ENCODE data around the gene MRPS16.

MRPS16 gene

GRCh38 chr10:73264423-73264822 lies 12.0 kb upstream of the MRPS16 start:
- H3K27me3 ChIP-seq (ENCODE audit: low read length) = no peaks in the 10 kb centered on the region
- H3K27ac ChIP-seq (ENCODE audit: low read depth, low read length) = no peak overlapping the region
- H3F3A ChIP-seq (ENCODE audit: insufficient read depth) = no peaks in the 10 kb centered on the region
- no peak overlapping the region for H3K9ac ChIP-seq (ENCODE audit: low read length)
- H3K4me3 ChIP-seq (ENCODE audit: insufficient read depth, low read length, poor library complexity, severe bottlenecking) = no peak overlapping the region
- H3K4me2 ChIP-seq (ENCODE audit: low read depth, low read length, poor library complexity, severe bottlenecking) = no peak overlapping the region
- TF ChIP-seq CTCF (IDR thresholded peaks at IDR 0.05; ENCODE audit: insufficient read depth, low read length, poor library complexity, severe bottlenecking) (no peak), EZH2phosphoT487 (conservative IDR thresholded peaks at IDR 0.05; ENCODE audit: low read length) (no peak)
- H3K79me2 ChIP-seq (ENCODE audit: insufficient read depth, low read length) = no peaks in the 10 kb centered on the region
- H3K9me3 ChIP-seq (ENCODE audit: insufficient read depth, low read length) = no peaks in the 10 kb centered on the region; the same call in 1 of the 2 replicates
- no peaks in the 10 kb centered on the region for H4K20me1 ChIP-seq (ENCODE audit: low read depth, low read length)
- H2AFZ ChIP-seq (ENCODE audit: low read depth, low read length, severe bottlenecking) = no peak overlapping the region
- H3K36me3 ChIP-seq (ENCODE audit: low read length) = no peaks in the 10 kb centered on the region
- H3K9me2 ChIP-seq (replicated peaks; ENCODE audit: insufficient read depth, low read length) = no peaks in the 10 kb centered on the region

GRCh38 chr10:73263693-73264347 lies 11.4 kb upstream of the MRPS16 start:
- H3F3A ChIP-seq (ENCODE audit: insufficient read depth) = no peaks in the 10 kb centered on the region
- no peaks in the 10 kb centered on the region; the same call in 1 of the 2 replicates for H3K9me3 ChIP-seq (ENCODE audit: insufficient read depth, low read length)
- no peak overlapping the region for H3K27ac ChIP-seq (ENCODE audit: low read depth, low read length)
- no peaks in the 10 kb centered on the region for H4K20me1 ChIP-seq (ENCODE audit: low read depth, low read length)
- no peak overlapping the region for H3K4me3 ChIP-seq (ENCODE audit: insufficient read depth, low read length, poor library complexity, severe bottlenecking)
- no peak overlapping the region for H2AFZ ChIP-seq (ENCODE audit: low read depth, low read length, severe bottlenecking)
- H3K79me2 ChIP-seq (ENCODE audit: insufficient read depth, low read length) = no peaks in the 10 kb centered on the region
- H3K9me2 ChIP-seq (replicated peaks; ENCODE audit: insufficient read depth, low read length) = no peaks in the 10 kb centered on the region
- H3K27me3 ChIP-seq (ENCODE audit: low read length) = no peaks in the 10 kb centered on the region
- no peak overlapping the region for H3K4me2 ChIP-seq (ENCODE audit: low read depth, low read length, poor library complexity, severe bottlenecking)
- no peaks in the 10 kb centered on the region for H3K36me3 ChIP-seq (ENCODE audit: low read length)
- H3K9ac ChIP-seq (ENCODE audit: low read length) = no peak overlapping the region
- no peak for TF ChIP-seq EZH2phosphoT487 (conservative IDR thresholded peaks at IDR 0.05; ENCODE audit: low read length)
- peak; percentile 54 for TF ChIP-seq CTCF (IDR thresholded peaks at IDR 0.05; ENCODE audit: insufficient read depth, low read length, poor library complexity, severe bottlenecking)

- H3K36me3 ChIP-seq (ENCODE audit: low read length) = no peaks in the 10 kb centered on the region
- H3K9me3 ChIP-seq (ENCODE audit: insufficient read depth, low read length) = no peaks in the 10 kb centered on the region; the same call in 1 of the 2 replicates
- no peaks in the 10 kb centered on the region for H4K20me1 ChIP-seq (ENCODE audit: low read depth, low read length)
- H3K79me2 ChIP-seq (ENCODE audit: insufficient read depth, low read length) = no peaks in the 10 kb centered on the region
- no peak overlapping the region for H2AFZ ChIP-seq (ENCODE audit: low read depth, low read length, severe bottlenecking)
- H3K4me2 ChIP-seq (ENCODE audit: low read depth, low read length, poor library complexity, severe bottlenecking) = no peak overlapping the region
- no peaks in the 10 kb centered on the region for H3K9me2 ChIP-seq (replicated peaks; ENCODE audit: insufficient read depth, low read length)
- TF ChIP-seq CTCF (IDR thresholded peaks at IDR 0.05; ENCODE audit: insufficient read depth, low read length, poor library complexity, severe bottlenecking) (no peak), EZH2phosphoT487 (conservative IDR thresholded peaks at IDR 0.05; ENCODE audit: low read length) (no peak)
- no peak overlapping the region for H3K4me3 ChIP-seq (ENCODE audit: insufficient read depth, low read length, poor library complexity, severe bottlenecking)
- no peaks in the 10 kb centered on the region for H3K27me3 ChIP-seq (ENCODE audit: low read length)
- no peaks in the 10 kb centered on the region for H3F3A ChIP-seq (ENCODE audit: insufficient read depth)
- H3K9ac ChIP-seq (ENCODE audit: low read length) = no peak overlapping the region
- H3K27ac ChIP-seq (ENCODE audit: low read depth, low read length) = no peak overlapping the region
These were observed 10.6 kb upstream of the MRPS16 start for GRCh38 chr10:73262880-73263555.
